HG03097 (cell line): ENCODE results near the gene CRYZL1.
"Not testable (repeated sequence)": the region's sequence is repeated elsewhere in the genome, so short reads cannot be mapped to it uniquely, and the experiment has no call there.

Source experiments
- ATAC-seq: cut with Tn5 transposase; IDR thresholded peaks from one replicate; pipeline ENCODE4 v1.9.1; 2021; ENCODE audit not compliant: unreplicated experiment, low FRiP score

Gene CRYZL1

GRCh38 chr21:33640697-33641351, 717 bp downstream of the CRYZL1 start:
- ATAC-seq: no peak

- no peak for ATAC-seq
These were observed 7.3 kb downstream of the CRYZL1 start for GRCh38 chr21:33634254-33634653.

DNA sequence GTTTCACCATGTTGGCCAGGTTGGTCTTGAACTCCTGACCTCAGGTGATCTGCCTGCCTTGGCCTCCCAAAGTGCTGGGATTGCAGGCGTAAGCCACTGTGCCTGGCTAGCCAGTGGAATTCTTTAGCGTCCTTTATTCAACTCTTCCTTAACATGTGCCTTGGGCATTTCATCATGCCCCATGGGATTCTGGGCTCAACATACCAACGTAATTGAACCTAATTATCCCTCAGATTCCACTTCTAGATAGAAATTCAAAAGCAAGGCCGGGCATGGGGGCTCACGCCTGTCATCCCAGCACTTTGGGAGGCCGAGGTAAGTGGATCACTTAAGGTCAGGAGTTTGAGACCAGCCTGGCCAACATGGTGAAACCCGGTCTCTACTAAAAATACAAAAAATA, 15.4 kb downstream of the CRYZL1 start:
- ATAC-seq: not testable (repeated sequence)

DNA sequence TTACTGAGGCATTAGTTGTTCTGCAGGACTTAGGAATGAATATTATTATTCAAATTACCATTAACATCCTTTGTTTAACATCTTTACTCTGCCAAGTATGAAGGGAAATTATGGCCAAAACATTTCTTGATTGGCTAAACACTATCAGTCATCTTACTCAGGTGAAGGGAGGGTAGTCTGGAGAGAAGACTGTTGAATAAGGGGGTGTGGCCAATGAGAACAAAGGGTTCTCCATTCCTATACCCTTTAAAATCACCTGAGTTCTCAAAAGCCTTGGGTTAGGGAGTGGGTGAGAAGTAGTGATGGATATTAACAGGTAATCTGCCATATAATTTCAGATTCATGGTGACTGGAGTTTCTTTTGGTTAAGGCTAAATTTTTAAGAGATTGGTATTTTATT, 19.3 kb downstream of the CRYZL1 start:
- no peak for ATAC-seq

DNA sequence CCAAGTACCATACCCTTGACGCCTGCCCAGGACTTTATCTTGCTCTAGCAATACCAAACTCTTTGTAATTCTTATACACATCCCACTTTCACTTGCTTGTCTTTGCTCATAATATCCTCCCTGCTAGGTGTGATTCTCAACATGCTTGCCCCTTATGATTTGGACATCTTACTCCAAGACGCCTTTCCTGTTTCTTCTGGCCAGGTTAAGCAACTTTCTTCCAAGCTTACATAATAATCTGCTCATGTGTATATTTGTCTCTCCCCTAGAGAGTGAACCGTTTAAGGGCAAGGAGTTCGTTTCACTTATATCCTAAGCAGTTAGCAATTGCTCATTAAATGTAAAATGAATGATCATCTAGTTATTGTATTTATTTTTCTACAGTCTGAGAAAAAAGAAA, 21.8 kb downstream of the CRYZL1 start:
- no peak for ATAC-seq

DNA sequence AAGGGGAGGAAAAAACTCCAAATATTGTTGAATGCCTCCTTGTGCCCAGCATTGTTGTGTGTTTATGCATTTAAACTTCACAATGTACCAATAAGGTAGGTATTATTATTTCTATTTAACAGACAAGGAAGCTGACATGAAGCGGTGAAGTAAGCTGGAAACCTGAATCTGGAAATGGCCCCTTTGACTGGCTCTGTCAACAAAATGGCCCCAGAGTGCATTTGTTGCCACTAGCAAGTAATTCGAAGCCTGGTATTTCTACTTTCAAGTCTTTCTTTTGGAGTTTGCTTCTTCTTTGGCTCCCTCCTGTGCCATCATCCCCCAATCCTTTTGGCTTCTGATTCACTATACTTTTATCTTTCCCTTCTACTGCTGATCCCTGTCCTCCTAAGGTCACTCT, 23.1 kb downstream of the CRYZL1 start:
- no peak for ATAC-seq

DNA sequence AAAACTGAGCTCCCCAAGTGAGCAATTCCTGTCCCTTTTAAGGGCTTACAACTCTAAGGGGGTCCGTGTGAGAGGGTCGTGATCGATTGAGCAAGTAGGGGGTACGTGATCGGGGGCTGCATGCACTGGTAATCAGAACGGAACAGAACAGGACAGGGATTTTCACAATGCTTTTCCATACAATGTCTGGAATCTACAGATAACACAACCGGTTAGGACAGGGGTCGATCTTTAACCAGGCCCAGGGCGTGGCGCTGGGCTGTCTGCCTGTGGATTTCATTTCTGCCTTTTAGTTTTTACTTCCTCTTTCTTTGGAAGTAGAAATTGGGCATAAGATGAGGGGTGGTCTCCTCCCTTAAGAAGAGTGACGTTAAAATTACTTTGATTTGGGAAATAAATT, 24.0 kb downstream of the CRYZL1 start:
- not testable (repeated sequence) for ATAC-seq

DNA sequence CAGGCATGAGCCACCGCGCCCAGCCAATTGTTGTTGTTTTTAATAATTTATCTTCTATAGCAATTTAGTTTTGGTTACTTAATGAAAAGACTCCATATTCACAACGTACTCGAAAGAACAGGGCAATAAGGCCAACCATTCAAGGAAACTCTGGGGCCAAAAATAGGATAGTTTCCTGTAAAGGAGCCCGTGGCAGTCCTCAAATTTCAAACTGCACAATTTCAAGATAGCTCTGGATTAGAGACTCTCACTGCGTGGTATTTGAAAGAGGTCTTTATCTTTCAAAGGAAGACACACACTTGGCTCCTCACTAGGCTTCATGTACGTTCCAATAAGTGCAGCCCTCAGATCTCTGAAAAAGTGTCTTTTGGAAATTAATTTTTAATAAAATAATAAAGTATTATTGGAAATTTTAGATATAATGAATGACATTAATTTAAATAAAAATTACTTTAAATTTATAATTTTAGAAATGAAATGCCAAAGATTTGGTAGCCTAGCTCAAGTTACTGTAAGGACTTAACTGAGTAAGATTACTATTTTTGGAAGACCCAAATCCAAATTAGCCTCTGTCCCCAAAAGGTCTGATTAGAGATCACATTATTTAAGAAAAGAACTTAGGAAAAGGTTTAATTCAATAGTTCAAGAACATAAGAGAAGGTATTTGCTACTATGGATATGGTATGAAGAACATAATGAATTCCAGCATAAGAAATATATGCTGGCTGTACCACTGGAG, 30.4 kb downstream of the CRYZL1 start:
- ATAC-seq: no peak

- no peak for ATAC-seq
These were observed 33.0 kb downstream of the CRYZL1 start for GRCh38 chr21:33608559-33608958.

- no peak for ATAC-seq
These were observed 43.5 kb downstream of the CRYZL1 start for GRCh38 chr21:33598051-33598450.

- peak; percentile 83 for ATAC-seq
These were observed 52.8 kb downstream of the CRYZL1 start, which contains the start of gene DONSON for GRCh38 chr21:33588485-33589335. Gene DONSON, minus strand, starts transcription at chr21:33588684. Its CDS starts 43 bp downstream, at chr21:33588641.

DNA sequence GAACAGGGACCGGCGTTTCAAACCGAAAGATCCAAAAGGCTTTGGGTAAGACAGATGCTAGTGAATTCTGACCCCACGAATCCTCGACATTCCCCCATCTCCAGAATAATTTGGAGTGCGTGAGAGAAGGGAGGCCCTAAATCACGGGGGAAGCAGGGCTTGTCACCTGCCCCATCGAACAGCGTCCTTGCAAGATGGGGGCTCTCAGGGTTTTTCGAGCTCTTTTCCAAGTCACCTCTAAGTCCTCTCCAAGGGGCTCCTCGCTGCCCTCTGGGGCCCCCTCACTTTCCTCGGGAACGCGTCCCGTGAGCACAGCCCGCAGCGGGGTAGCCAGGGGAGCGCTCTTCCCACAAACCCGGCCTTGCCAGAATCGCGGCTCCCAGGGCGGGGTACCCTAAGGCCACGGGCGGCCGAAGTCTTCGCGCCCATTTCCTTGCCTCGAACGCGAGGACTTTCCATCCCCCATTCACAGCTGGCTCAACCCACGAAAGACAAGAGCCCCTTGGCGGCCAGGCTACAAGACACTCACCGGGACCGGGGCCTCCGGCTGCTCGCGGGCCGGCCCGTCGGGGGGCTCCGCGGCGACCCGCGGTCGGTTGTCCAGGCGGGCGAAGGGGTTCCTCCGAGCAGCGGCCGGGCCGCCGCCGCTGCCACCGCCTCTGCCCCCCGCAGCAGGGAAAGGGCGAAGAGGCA, 53.6 kb downstream of the CRYZL1 start:
- peak; percentile 46 for ATAC-seq

DNA sequence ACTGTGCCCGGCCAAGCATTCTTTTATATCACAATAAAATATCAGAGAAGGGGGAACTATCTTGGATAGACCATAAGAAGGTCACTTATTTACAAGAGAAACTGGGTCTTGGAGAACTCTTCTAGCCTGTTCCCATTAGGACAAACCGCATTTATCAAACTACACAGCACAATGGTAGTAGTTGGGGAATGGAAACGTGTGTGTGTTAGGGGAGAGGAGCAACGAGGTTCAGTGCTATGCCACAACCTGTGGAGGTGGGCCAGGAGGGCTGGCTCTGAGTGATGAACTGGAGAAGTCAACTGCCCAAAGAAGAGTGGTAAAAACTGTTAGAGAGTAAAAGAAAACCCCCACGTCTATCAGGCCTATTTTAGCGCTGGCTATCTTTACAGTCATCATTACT, 54.6 kb downstream of the CRYZL1 start:
- ATAC-seq: no peak

GRCh38 chr21:33584455-33584854, 57.1 kb downstream of the CRYZL1 start:
- ATAC-seq: no peak

- ATAC-seq: no peak
These were observed 62.5 kb downstream of the CRYZL1 start for GRCh38 chr21:33578959-33579542.

DNA sequence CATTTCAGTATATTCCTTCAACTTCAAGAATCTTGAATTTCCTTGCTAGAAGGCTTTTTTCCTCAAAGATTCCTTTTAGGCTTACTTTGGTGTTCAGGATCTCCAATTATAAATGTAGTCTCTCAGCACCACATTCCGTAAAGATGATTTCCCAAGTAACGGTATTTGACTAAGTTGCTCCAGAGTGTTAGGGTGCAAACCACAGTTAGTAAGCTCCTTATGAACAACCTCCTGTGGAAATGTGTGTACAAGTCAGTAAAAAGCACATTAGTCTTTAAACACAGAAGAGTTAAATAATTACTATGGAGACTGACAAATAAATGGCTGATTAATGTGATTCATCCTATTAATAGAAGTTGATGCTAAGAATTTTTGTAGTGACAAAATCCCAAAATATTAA, 63.3 kb downstream of the CRYZL1 start:
- no peak for ATAC-seq

DNA sequence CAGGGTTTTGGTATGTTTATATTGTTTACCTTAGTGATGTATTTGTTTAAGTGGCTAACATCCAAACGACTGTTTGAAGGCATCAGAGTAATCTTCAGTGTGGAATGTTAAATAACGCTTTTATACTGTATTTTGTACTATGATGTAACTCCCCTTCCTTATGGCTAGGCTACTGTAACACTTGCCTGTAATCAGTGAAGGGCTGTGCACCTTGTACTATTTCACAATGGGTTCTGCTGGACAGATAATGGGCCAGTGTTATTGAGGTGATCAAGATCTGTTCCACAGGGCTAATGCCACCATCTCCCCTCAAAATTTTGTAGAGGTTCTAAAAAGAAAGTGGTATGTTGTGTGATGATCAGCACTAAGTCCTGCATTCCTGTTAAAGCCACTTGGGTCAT, 64.8 kb downstream of the CRYZL1 start:
- ATAC-seq: not testable (repeated sequence)

DNA sequence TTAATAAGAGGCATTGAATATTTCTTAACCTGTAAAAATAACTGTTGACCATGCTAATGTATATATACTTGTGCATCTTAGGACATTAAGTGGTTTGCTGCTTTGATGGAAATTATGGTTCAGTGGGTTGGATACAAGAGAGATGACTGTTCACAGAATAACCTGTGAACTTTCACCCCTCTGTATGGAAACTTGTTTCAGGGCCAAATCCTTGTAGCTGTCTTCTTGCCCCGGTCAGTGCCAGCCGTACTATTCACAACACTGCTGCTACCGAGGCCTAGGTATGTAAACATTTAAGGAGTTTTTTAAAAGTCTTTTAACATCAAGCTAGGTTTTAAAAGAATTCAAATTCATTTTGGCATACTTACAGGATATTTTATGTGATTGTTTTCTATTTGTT, 69.2 kb downstream of the CRYZL1 start:
- no peak for ATAC-seq

GRCh38 chr21:33569991-33570390, 71.5 kb downstream of the CRYZL1 start:
- ATAC-seq: no peak

- no peak for ATAC-seq
These were observed 73.1 kb downstream of the CRYZL1 start for GRCh38 chr21:33568448-33568847.
